Left hindlimb (tissue), 1 donor: ENCODE results near the gene SERPINB7.
"Not testable (repeated sequence)": the region's sequence is repeated elsewhere in the genome, so short reads cannot be mapped to it uniquely, and the experiment has no call there.

ENCODE experiments used
- DNase-seq: peaks from one replicate; pipeline ENCODE4 v3.0.0-alpha.2; 2018

Gene SERPINB7

GRCh38 chr18:63775166-63775730 is at the start of gene SERPINB7:
Gene SERPINB7, plus strand, starts transcription at chr18:63775418. Its CDS starts 6,955 bp downstream, at chr18:63782373.
- no peak for DNase-seq

DNA sequence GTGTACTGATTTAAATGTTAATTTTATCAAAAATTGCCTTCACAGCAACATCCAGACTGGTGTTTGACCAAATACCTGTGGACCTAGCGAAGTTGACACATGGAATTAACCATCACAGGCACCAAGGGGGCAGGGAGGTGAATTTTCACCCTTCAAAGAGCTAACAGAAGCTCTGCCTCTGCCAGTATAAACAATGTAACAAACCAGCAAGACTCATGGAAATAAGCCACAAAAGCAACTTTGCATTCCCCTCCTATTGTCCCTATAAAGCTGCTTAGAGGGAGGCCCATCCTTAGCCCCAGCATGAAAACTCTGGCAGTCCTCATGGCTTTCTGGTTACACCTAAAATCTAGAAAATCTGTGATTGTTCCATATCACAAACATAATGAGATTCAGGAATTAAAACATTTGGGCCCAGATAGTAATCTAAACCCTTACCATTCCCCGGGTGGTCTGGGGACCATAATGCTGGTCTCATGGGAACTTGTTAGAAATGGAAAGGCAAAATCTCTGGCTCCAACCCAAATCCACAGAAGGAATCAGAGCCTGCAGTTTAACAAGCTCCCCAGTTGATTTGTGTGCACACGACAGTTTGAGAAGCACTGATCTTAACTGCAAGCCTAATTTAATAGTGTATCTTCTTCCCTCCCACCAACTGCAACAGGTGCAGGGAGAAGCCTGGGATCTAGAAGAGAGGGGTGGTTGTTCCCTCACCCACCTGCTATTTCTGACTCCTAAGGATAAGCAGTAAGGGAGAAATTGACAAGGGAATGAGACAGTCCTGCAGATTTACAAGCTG is 49.3 kb upstream of the SERPINB7 start:
- DNase-seq = no peak

GRCh38 chr18:63730773-63731172 is 44.4 kb upstream of the SERPINB7 start:
- DNase-seq = no peak

GRCh38 chr18:63731215-63731614 is 44.0 kb upstream of the SERPINB7 start:
- no peak for DNase-seq

- no peak for DNase-seq
These were observed 38.3 kb upstream of the SERPINB7 start for GRCh38 chr18:63736876-63737275.

DNA sequence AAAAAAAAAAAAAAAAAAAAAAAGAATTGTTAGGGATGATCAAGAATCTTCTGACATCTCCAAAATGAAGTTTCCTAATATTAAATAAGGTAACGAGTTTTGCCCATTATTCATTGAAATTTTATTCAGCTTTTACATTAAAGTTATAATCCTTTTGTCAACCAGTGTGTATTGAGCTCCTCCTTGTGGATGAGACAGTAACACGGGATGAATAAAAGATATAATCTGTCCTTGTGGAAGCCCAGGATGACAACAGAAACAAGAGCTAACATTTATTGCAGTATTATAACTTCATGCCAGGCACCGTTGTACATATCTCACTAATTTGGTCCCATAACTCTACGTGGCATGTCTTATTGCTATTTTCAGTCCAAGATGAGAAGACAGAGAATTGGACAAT is 33.4 kb upstream of the SERPINB7 start:
- no peak for DNase-seq

DNA sequence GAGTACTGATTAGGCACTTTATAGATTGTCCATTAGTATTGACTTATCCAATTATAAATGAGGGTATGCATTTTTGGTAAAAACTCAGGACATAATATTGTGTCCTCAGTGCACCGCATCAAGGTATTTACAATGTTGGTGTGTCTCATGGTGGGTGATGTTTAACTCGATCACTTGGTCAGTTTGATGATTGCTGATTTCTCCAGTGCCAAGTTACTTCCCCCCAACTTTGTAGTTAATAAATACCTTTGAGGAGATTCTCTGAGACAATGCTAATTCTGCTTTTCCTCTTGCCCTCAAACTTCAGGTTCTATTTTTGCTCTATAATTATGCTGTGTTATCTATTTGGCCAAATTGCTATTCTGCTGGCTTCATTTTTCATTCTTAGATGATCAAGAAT is 28.2 kb upstream of the SERPINB7 start:
- no peak for DNase-seq

- DNase-seq = no peak
These were observed 25.7 kb upstream of the SERPINB7 start for GRCh38 chr18:63749489-63749888.

DNA sequence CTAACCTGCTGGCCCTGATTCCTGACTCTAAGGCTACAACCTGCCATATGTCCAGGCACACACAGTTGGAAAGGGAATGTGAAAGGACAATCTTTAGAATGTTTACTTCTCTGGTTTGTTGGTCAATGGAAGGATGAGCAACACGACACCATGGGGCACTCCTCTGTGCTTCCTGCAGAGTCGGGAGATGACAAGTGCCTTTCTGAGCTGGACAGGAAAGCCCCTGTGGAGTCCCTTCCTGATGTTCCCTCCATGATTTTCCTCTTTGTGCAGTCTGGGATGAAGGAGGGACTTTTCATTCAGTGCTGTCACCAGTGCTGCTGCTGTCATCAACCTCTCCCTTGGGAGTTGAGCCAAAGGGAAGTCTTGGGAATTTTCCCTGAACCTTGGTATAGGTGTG is 22.6 kb upstream of the SERPINB7 start:
- no peak for DNase-seq

GRCh38 chr18:63753676-63754075 is 21.5 kb upstream of the SERPINB7 start:
- no peak for DNase-seq

GRCh38 chr18:63757541-63757940 is 17.7 kb upstream of the SERPINB7 start:
- no peak for DNase-seq

GRCh38 chr18:63758615-63759240 is 16.5 kb upstream of the SERPINB7 start:
- no peak for DNase-seq

GRCh38 chr18:63759786-63760185 is 15.4 kb upstream of the SERPINB7 start:
- not testable (repeated sequence) for DNase-seq

DNA sequence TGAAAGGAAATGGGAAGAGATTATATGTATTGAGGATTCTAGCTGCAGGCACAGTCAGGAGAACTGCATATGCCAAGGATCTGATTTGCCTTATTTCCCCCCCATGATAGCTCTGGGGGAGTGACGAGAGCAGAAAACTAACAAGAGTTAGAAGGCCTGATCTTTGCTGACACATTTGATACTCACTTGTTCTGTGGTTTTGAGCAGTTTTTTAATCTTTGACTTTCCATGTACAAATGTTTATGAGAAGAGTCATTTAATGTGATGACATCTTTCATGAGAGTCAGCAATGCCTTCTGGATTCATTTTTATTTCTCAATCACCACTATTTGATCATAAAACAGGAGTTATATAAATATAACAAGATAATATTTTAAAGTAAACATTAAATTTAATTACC is 12.7 kb upstream of the SERPINB7 start:
- DNase-seq = no peak

DNA sequence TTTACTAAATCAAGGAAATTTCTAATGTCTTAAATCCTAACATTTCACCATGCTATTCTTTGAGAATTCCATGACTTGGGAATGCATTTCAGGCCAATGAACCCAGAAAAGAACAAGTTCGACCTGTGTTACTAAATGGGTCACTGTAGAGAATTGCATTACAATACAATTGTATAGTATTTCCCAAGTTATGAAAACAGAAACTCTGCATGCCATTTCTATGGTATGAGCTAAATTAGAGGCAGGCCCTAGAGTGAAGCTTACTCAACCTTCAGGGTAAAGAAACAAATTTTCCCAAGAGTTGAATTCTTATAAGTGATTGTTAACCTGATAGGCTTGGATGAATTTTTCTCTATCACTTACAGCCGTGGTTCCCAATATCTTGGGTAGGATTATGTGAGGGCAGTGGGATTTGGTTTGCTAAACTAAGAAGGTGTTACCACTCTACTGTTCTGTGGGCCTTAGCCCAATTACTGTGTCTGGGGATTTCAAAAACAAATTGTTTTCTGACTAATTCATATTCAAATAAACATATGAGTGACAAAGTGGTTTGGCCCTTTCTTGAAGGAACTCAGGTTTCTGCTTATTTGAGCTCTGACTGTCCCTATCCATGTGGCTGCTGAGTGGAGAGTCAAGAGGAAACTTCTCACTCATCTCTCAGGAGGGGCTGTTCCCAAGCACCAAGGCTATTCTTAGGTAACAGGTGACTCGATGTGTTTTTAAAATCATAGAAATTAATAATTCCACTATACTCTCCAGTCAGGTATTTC is 11.2 kb upstream of the SERPINB7 start:
- DNase-seq = no peak

DNA sequence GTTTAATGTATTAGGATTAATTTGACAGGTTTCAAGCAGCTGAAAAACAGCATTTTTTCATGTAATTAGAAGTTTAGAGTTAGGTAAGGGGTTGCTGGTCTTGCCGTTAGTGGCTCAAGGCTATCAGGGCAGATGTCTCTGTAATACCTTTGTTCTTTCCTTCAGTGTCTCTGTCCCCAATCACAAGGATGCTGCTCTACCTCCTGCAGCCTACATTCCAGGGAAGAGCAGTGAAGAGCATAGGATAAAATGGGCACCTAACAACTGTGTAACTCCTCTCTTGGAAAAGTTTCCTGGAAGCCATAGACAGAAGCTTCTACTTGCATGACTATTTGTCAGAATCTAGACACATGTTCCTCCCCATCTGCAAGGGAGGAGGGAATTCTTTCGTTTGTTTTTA is 9.4 kb upstream of the SERPINB7 start:
- DNase-seq = no peak

- no peak for DNase-seq
These were observed 1.7 kb upstream of the SERPINB7 start for GRCh38 chr18:63773551-63773950.

DNA sequence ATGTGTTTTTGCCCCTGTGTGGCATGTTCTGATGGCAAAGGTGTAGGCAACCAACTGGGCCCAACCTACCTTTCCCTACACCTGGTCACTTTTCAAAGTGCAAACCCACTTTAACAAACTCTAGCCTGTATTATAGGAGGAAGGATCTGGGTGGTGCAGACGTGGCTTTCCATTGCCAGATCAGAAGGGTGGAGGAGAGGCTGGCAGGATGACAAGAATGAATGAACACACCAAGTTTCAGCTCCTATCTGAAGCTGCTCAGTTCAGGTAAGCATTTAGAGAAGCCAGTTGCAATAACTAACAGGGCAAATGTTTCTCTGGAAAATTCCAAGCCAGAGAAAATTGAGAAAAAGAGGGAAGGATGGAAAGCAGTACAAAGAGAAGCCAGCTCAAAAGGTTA is 707 bp upstream of the SERPINB7 start:
- no peak for DNase-seq

DNA sequence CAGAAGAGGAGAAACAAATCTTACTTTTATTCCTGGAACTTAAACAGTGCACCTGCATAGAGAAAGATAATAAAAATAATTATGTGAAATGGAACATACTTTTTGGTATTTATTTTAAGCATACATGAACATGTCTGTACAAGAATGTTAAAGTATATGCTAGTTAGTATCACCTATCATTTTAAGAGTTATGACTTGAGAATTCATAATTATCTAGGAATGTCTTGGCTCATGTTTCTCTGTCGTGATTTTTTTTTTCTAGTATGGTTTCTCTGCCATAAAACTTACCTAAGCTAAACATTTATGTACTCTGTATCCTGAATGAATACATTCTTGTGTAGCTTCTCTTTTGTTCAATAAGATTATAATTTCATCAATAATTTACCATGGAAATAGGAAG is 4.2 kb downstream of the SERPINB7 start:
- DNase-seq = no peak

DNA sequence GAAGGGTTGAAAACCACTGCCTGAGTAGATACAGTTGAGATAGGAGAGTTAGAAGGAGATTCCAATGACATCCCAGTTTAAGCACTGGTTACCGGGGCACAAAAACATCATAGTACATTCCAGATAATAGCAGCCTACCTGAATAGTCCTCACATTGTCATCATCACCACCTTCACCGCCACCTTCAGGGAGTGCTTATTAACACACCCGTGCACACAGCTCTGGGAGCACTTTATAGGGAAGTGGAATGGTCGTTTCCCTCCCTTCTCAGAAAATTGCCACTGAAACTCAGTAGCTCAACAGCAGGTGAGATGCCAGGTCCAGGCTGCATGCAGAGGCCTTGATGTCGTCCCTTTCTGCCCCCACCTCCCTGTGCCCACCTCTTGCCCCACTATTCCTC is 8.2 kb downstream of the SERPINB7 start:
- no peak for DNase-seq

GRCh38 chr18:63784787-63785452 is 9.7 kb downstream of the SERPINB7 start:
- DNase-seq = no peak

DNA sequence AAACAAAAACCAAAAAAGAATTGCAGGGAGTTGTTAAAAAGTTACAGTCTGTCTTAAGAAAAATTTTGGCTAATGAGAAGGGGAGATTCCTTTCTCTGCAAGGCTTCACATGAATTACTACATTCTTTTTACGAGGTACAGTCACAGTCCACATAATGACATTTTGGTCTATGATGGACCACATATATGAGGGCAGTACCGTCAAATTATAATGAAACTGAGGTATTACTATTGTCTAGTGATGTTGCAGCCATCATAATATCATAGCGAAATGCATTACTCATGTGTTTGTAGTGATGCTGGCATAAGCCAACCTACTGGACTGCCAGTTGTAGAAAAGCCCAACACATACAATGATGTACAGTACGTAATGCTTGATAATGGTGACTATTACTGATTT is 12.5 kb downstream of the SERPINB7 start:
- DNase-seq = no peak
